HG02870 (cell line): ENCODE results near the gene FMO5.
"Not testable (repeated sequence)": the region's sequence is repeated elsewhere in the genome, so short reads cannot be mapped to it uniquely, and the experiment has no call there.

Experiments
- ATAC-seq: cut with Tn5 transposase; IDR thresholded peaks from one replicate; pipeline ENCODE4 v1.9.1; 2021; ENCODE audit warnings: mild to moderate bottlenecking, moderate library complexity; ENCODE audit not compliant: unreplicated experiment

The FMO5 gene

DNA sequence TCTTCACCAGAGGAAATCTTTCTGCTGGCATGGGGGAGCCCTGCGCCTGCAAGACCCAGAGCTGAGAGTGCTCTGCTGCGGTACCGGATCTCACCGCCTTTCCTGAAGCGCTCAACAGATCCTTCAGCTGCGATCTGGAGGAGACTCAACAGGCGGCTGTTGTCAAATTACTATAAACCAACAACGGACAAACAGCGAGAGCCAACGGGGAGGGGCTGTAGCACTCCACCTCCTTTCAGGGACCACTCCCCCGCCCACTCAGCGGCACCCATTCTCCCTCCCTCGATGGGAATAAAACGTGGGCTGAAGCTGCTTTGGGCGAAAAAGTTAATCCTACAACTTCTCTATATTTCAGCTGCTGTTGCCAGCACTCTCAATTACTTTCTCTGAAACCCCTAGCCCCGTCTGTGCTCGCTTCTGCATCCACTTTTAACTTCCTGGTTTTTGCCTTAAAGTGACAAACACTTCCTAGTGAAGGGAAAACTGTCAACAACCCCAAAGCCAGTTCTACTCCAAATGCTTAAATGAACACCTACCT, at the start of gene FMO5:
FMO5 (minus strand) TSS at position 147 of the 538 bp plus-strand sequence. CDS start 310 bp downstream, outside the sequence.
- no peak for ATAC-seq

DNA sequence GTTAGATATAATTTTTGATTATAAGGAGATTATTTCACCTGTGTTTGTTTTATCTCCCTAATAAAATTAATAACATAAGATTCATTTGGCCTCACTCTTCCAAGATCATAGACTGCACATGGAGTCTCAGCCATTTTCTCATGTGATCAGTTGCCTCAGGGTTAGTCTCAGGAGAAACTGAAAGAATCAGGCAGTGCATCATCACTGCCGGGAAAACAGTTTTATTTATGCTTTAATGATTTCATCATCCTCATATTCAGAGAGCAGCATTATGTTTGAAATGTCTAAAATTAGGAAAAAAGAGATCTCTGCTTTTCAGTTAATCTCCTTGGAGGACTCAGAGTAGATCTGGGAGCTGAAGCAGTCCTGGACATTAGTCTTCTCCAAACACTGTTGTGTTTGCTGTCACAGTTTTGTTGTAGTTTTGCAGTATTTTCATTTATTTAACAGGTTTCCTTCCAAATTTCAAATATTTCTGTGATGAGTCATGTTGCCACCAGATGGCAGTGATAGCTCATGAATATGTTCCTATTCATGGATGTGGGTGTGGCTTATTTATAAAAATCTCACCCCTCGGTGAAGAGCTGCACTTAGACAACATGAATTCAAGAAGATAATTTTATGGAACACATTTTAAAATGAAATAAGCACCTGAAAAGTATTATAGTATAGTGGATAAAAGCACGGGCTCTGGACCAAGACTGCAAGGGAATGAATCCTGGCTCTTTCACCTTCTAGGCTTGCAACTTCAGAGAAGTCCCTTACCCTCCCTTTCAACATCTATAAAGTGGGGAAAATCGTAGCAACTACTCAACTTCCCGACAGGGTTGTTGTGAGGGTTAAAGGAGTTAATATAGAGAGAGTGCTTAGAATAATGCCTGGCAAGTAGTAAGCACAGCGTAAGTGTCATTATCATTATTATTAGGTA, 48.5 kb upstream of the FMO5 start:
- ATAC-seq = no peak

DNA sequence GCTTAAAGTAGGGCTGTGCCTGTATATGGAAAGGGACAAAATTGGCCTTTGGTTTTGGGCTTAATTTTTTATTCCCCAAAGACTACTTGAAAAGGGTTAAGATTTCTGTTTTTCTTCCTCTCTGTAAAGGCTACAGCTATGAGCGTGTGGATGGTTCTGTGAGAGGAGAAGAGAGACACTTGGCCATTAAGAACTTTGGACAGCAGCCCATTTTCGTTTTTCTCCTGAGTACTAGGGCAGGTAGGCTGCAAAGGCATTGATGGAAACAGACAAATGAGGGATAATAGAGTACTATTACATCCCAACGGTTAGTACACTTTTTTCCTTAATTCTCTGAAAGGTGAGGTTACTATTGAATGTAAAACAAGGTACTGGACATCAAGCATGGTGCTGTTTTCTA, 46.9 kb upstream of the FMO5 start:
- no peak for ATAC-seq

DNA sequence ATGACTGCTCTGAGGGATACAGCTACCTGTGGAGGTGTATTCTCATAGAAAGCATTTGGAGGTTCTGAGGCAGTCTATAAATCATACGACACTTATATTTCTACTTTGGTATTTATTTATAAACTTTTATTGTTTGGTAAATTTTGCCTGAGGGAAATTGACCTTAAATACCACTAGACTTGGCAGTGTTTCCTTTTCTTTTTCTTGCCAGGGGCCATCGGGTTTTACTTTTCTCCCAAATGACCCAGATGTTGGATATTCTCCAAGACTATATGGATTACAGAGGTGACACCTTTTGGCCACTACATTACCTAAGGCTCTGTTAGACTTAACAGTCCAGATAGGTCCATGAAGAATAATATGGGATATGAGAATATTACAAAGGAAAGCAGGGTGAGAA, 45.6 kb upstream of the FMO5 start:
- no peak for ATAC-seq

GRCh38 chr1:147267711-147268110, 42.6 kb upstream of the FMO5 start:
- no peak for ATAC-seq

- no peak for ATAC-seq
These were observed 41.2 kb upstream of the FMO5 start for GRCh38 chr1:147266381-147266780.

DNA sequence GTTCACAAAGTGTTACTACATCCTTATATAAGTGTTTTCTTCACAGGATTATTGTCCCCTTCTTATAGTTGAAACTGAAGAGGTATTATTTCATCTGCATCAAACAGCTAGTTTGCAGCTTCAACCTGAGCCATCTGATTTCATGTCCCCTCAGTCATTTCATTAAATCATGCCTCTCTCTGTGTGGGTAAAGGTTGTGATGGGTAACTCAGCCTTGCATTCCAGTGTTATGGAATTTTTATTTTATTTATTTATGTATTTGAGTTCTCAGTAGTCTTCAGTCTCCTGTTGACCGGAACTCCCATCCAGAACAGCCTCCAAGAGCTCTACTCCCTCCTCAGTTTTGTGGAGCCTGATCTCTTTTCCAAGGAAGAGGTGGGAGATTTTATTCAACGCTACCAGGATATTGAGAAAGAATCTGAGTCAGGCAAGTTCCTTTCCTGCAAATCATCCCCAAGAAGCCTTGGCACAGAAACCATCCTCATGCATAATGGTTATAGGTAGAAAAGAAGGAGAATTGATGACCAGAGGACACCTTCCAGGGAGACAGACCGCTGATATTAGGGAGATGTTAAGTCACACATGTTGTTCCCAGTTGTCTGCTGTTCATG, 39.1 kb upstream of the FMO5 start:
- no peak for ATAC-seq

DNA sequence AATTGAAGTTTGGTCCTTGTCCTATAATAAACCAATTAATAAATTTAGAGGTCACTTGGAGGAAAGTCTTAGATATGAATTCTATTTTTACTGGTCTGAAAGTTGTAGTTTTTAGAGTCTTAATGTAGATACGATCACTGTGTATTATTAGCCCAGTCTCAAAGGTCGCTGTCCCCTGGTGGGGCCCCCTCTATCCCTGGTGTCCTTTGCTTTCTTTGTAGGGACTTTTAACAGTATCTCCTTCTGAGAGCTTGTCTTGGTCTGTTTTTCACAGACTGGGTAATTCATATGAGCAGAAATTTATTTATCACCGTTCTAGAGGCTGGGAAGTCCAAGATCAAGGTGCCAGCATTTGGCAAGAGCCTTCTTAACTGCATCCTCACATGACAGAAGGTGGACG, 35.8 kb upstream of the FMO5 start:
- no peak for ATAC-seq

GRCh38 chr1:147252540-147252939, 27.4 kb upstream of the FMO5 start:
- no peak for ATAC-seq

DNA sequence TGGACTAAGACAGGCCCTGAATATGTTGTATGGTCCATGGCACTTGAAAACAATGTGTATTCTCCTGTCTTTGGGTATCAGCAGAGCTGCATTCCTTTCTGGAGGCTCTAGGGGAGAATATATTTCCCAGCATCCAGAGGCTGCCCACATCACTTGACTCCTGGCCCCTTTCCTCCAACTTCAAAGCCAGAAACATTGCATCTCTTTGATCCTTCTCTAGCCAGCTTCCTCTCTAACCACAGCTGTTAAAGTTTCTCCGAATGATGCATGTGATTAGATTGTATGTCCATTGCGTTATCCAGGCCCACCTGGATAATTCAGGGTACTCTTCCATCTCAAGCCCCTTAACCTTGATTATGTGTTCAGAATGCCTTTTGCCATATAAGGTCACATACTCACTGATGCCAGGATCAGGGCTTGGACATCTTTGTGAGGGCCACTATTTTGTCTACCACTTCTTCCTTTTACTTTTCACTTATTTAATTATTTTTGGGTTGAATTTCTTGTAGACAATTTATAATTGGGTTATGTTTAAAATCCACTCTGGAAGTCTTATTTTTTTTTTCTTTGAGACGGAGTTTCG, 22.6 kb upstream of the FMO5 start:
- no peak for ATAC-seq

DNA sequence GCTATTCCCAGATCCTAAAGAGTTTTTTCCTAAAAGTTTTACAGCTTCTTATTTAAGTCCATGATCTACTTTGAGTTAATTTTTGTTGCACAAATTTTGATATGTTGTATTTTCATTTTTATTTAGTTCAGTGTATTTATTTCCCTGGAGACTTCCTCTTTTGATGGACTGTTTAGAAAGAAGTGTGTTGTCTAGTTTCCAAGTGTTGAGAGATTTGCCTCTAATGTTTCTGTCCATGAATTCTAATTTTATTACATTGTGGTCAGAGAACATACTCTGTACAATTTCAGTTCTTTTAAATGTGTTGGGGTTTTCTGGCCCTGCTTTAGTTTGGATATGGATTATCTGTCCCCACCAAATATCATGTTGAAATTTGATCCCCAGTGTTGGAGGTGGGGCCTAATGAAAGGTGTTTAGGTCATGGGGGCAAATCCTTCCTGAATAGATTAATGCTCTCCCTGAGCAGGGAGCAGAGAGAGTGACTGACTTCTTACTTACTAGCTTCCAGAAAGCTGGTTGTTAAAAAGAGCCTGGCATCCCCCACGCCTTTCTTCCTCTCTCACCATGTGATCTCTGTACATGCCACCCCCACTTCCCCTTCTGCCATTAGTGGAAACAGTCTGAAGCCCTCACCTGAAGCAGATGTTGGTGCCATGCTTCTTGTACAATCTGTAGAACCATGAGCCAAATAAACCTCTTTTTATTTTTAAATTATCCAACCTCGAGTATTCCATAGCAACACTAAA, 21.9 kb upstream of the FMO5 start:
- no peak for ATAC-seq

GRCh38 chr1:147246044-147246690, 21.0 kb upstream of the FMO5 start:
- no peak for ATAC-seq

- no peak for ATAC-seq
These were observed 20.5 kb upstream of the FMO5 start for GRCh38 chr1:147245586-147246021.

DNA sequence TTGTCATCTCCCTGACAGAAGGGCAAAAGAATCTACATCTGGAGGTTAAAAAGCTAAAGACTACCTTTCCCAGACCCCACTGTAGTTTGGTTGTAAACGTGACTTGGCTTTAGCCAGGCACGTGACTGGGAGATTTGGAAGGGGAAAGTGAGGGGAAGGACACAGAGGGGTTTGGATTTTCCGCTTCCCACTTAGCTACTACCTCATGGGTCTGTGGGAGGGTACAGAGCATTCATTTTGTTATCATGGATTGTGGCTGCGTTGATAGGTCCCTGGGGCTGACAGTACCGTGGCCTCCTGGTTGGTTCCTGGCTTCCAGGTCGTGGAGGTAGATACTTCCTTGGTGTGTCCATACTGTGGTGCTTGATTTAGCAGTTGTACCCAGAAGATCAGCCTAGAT, 20.0 kb upstream of the FMO5 start:
- no peak for ATAC-seq

DNA sequence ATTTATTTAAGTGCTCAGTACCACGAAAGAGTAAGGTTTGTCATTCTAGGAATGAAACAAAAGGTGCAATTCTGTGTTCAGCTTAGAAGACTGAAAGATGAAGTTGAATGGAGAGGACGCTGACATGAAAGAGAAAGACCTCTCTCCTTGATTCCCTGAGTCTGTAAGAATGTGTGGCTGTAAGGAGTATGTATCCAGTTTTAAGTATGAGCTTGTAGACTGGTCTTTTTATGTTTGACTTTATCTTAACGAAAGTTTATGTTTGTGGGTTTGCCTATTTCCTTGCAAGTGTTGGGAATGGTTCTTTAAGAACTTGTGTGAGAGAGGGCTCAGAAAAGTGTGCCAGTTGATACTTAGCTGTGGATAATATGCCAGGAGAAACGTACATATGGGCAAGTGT, 18.7 kb upstream of the FMO5 start:
- no peak for ATAC-seq

DNA sequence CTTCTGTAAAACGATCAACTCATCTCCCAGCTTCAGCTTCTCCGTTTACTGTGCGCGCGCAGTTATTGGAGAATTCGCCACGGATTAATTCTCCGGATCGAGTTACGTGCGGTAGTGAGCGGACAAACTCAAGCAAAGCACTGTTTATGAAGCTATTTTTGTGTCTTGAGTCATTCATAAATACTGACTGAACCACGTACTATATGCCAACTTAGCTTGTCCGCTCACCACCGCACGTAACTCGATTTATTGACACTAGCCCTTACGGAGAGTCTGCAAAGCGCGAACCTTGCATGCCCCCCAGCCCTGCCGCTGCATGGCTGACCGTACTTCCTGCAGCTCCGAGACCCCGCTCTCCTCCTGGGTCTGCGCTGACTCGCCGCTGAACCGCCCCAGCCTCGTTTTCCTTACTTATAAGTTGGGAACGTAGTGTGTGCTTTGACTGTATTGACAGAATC, 18.1 kb upstream of the FMO5 start:
- peak; percentile 9 for ATAC-seq

DNA sequence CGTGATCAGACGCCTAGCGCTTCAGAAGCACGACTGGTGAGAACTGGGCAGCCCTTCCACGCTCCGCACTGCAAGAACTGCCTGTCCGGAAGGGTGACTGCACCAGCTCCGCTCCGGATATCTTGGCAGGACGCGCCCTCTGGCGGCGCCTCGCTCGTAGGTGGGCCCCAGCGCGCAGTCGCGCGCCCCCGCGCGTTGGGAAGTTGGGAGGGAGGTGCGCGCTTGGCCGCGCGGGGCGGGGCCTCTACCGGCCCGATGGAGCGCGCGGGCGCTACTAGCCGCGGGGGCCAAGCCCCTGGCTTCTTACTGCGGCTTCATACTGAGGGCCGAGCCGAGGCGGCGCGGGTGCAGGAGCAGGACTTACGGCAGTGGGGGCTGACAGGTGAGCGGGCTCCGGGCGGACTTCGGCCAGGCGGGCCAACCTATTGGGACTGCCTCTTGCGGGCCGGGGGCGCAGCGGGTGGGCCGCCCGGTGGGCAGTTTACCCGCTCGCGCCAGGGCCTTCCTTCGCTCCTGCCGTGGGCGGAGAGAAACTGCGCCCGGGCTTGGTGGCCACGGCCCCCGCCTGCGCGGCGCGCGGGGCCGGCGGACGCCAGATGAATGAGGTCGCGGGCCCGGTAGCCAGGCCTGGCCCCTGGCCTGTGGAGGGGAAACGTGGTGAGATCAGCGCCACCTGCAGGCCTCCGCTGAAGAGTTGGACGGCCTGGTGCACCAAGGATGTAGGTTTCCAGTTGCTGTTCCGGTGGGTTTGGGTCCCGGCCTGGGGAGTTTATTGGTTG, 17.5 kb upstream of the FMO5 start, which contains the start of gene CHD1L:
CHD1L (plus strand) TSS at position 236 of the 779 bp plus-strand sequence; CDS start at position 256, 20 bp downstream.
- ATAC-seq = peak; percentile 82

DNA sequence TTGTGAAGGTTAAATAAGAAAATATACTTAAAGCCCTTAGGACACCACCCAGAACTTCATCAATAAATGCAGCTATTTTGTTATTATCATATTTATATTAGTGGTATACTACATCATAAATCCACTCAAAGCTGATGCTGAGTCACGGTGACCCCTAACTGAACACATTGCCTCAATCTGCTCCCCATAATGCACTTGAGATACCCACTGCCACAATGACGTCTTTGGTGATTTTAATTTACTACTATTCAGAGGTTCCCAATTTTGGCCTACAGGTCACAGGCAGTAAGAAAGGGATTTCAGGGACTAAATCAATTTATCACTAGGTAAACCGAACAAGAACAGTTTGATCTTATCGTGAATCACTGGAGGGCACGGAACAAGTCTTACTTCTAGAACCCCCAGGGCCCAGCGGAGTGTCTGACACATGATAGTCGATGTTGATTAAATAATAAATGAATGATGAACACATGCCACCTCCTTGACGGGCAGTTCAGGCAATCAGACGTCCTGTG, 16.9 kb upstream of the FMO5 start:
- ATAC-seq = no peak

GRCh38 chr1:147240131-147240721, 15.1 kb upstream of the FMO5 start:
- ATAC-seq = not testable (repeated sequence)
